Fibroblast of upper back skin (primary cell): ENCODE data around the gene PPP1R1B.

Experiments
- DNase-seq: peaks from one replicate; pipeline ENCODE4 v3.0.0-alpha.2; 2013

Gene PPP1R1B

DNA sequence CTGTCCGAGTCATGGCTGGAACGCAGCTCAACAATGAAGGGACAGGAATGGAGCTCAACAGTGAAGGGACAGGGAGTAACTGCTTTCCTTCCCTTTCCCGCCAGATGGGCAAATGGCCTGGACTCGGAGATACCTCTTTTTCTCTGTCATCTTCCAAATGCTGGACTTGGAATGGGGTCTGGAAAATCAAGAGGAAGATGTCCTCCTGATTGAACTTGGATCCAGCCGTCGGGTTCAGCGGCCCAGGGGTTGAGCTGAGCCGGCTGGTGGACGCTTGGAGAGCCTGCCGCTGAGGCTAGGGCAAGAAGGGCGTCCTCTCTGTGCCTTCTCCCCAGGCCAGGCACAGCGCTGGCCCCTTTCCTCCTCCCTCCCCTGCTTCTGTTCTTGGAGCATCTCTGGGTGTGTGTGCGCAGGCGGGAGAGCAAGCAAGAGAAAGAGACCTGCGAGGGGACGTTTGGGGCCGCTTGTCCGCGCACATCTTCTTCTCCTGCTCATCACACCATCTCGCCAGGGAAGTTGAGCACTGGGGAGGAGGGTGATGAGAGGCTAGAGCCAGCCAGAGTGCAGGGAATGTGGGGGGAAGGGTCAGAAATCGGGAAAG, 25.7 kb upstream of the PPP1R1B start:
- no peak for DNase-seq

GRCh38 chr17:39601758-39602532, 24.8 kb upstream of the PPP1R1B start:
- DNase-seq = no peak

- no peak for DNase-seq
Measured at GRCh38 chr17:39602533-39603303, 24.0 kb upstream of the PPP1R1B start.

DNA sequence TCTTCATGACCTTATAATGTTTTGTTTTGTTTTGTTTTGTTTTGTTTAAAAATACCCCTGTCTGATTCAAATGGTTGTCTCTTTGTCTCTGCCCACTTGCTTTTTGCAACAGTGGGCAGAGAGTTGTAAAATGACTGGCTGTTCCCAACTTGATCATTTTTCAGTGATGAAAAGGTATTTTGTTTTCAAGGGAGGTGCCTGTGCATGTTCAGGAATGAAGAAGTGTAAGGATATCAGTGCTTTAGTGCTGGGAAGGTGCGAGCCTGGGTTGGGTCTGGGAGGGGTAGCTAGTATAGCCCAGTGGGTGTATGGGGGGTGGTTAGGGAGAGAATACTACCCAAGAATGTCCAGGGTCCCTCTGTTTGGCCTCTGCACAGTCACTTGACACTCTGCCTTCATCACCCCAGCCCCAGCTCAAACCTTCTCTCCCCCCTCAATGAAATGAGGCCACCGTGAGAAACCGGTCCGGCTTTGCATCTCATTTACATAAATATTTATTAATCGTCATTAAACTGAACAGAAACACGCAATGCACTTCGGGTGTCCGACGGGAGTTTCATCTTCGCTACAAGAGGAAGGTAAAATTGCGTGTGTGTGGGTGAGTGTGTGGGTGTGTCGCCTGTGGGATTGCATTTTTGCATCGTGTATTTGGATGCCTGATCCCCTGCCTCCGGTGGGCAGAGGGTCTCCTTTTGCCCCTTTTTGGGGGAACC, 23.3 kb upstream of the PPP1R1B start:
- DNase-seq = no peak

GRCh38 chr17:39604911-39605491, 21.8 kb upstream of the PPP1R1B start:
- DNase-seq = no peak

- no peak for DNase-seq
Measured at GRCh38 chr17:39605492-39606433, 21.0 kb upstream of the PPP1R1B start.

GRCh38 chr17:39606434-39607056, 20.2 kb upstream of the PPP1R1B start:
- DNase-seq = no peak

GRCh38 chr17:39607057-39607850, 19.5 kb upstream of the PPP1R1B start:
- DNase-seq = no peak

GRCh38 chr17:39607851-39608130, 19.0 kb upstream of the PPP1R1B start, which contains the start of gene NEUROD2:
Gene NEUROD2 (minus strand): TSS chr17:39607920. CDS start chr17:39606599, 1,321 bp downstream.
- DNase-seq = no peak

DNA sequence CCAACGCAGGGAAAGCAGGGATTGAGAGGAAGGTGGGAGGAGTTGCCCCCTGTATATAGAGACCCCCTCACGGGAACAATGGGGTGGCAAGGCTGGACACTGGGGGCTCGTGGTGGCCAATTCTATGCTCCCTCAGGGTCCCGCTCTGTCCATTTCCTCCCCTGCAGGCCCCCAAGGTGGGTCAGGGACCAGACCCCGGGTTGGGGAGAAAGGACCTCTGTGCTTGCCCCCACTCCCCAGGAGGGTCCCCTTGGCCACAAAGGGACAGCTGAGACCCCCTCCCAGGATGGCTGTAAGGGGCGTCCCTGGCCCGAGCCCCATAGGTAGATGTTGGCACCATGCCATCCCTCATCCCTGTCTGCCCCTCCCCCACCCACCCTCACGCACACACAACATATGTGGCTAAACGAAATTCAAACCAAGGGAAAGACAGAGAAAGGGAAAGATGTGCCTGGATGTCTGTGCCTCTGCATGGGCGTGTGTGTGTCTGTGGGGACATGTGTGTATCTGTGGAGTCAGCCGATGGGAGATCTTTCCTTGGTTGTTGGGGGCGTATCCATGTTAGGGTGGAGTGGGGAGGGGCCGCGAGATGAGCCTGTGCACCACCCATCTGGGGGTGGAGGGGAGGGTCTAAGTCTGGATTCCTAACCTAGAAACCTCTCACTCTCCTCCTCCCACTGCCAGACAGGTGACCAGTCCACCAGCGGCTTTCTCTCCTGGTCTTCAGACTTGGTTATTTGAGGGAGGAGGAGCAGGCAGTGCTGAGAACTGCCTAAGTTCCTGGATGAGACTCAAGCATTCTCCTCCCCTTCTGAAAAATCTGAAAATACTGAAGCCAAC, 18.4 kb upstream of the PPP1R1B start:
- no peak for DNase-seq

GRCh38 chr17:39609416-39610025, 17.2 kb upstream of the PPP1R1B start:
- no peak for DNase-seq

- no peak for DNase-seq
Measured at GRCh38 chr17:39611401-39612112, 15.2 kb upstream of the PPP1R1B start.

DNA sequence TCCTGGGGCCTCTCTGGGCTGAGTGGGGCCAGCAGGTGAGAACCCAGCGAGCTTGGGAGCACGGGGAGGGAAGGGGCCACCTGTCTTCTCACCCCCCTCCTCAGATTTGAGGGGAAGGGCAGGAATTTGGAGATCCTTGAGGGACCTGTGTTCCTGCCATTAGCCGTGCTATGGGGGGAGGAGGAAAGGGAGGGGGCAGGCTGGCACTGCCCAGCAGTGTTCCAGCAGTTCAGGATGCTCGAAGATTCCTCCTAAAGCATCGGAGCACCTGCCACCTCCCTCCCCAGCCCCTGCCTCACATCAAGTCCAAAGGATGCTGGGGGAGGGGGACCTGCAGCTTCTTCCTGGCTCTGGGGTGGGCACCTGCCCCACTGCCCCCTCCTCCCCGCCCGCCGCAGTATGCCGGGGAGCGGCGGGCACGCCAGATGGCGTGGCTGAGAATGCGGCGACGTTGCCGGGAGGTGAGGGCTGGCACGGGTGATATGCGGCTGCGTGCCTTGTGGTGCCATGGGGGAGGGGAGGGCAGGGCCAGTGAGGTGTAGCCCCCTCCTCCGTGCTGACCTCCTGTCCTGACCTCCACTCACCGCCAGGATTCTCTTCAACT, 14.4 kb upstream of the PPP1R1B start:
- no peak for DNase-seq

- no peak for DNase-seq
Measured at GRCh38 chr17:39612935-39613464, 13.8 kb upstream of the PPP1R1B start.

DNA sequence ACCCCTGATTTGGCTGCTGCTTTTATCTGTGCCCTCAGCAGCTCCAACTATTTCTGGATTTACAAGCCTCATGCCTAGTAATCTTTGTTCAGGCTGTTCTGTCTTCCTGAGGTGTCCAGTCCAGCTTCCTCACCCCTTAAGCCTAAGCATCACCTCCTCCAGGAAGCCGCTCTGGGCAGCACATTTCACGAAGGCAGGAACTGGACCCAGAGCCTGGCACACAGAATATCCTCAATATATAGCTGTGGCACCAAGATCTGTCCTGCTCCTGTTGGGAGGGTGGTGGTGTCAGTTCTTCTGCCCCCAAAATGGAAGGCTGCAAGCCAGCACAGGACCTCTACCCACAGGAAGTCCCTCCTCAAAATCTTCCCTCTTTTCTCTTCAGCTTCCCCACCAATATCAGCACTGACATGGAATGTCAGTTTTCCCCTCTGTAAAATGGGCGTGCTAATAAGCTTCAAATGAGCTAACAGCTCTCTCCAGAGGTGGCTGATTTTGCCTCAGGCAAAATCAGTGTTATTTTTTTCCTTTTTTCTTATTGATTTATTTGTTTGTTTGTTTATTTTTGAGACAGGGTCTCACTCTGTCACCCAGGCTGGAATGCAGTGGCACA, 12.1 kb upstream of the PPP1R1B start:
- no peak for DNase-seq

DNA sequence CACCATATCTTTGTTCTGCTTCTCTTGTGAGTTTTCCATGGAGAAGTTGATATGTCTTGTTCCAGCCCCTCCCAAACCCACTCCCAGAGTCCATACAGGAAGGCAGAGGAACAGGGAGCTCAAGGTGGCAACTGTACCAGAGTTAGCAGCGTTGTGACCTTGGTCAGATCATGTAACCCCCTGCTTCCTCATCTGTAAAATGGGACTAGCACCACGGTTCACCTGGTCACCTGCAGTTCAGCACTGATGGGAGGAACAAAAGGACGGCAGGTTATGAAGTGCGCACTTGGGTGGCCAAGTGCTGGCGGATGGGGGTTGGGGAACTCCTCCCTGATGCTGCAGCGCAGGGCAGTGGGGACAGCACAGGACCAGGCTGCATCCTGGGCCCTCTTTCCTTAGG, 11.3 kb upstream of the PPP1R1B start:
- no peak for DNase-seq

GRCh38 chr17:39617100-39617445, 9.7 kb upstream of the PPP1R1B start:
- DNase-seq = no peak
